ENCODE measurements around the gene ADAMTS17. TPM values are rescaled to one million over a fixed set of nuclear protein-coding genes. Genes with fewer than 3 reads are reported as not detected.

Gene ADAMTS17
- total and polyA plus RNA-seq, 9 of the 15 experiments (the other 6 are each of a cell fraction or from before 2014, with no cell fraction given), result 0.01 to 0.14 (median 0.07) TPM; not detected in 6

- H4K20me1 ChIP-seq (replicated peaks; ENCODE audit: control insufficient read depth, insufficient read depth, low read length), result no peaks in the 10 kb centered on the region
- H3K79me2 ChIP-seq (ENCODE audit: control insufficient read depth, insufficient read depth, low read length), result no peaks in the 10 kb centered on the region
- no peaks in the 10 kb centered on the region for H3K9me1 ChIP-seq (ENCODE audit: control insufficient read depth, insufficient read depth, low read length)
- no TSS peak for BruUV-seq (replicated peaks)
- TF ChIP-seq ZBTB26 (CRISPR knock-in tag; IDR thresholded peaks at IDR 0.05) (no peak), NR2C2 (CRISPR knock-in tag; IDR thresholded peaks at IDR 0.05) (no peak), NR2C2 (tag; IDR thresholded peaks at IDR 0.05) (no peak), ZNF134 (CRISPR knock-in tag; conservative IDR thresholded peaks at IDR 0.05) (no peak), ZNF79 (CRISPR knock-in tag; IDR thresholded peaks at IDR 0.05; ENCODE audit: low read depth) (no peak), ZSCAN32 (CRISPR knock-in tag; IDR thresholded peaks at IDR 0.05) (no peak), ZNF695 (CRISPR knock-in tag; IDR thresholded peaks at IDR 0.05) (no peak)
- TF ChIP-seq, protein P1, sequence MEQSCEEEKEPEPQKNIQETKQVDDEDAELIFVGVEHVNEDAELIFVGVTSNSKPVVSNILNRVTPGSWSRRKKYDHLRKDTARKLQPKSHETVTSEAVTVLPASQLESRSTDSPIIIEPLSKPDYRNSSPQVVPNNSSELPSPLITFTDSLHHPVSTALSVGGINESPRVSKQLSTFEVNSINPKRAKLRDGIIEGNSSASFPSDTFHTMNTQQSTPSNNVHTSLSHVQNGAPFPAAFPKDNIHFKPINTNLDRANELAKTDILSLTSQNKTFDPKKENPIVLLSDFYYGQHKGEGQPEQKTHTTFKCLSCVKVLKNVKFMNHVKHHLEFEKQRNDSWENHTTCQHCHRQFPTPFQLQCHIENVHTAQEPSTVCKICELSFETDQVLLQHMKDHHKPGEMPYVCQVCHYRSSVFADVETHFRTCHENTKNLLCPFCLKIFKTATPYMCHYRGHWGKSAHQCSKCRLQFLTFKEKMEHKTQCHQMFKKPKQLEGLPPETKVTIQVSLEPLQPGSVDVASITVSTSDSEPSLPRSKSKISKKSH (CRISPR knock-in tag; IDR thresholded peaks at IDR 0.05), result no peak
- TF ChIP-seq, protein P2, sequence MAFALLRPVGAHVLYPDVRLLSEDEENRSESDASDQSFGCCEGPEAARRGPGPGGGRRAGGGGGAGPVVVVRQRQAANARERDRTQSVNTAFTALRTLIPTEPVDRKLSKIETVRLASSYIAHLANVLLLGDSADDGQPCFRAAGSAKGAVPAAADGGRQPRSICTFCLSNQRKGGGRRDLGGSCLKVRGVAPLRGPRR (CRISPR knock-in tag; IDR thresholded peaks at IDR 0.05), result no peak
- DNase-seq (ENCODE audit: extremely low read depth in 1 of 4, low spot score in 3 of 4), result no peak
- no peaks in the 10 kb centered on the region; a peak in 1 of 5 replicates for H3K4me1 ChIP-seq (replicated peaks in 1 of 2; ENCODE audit: control insufficient read depth in 2 of 2, insufficient read depth in 2 of 2, low read length in 2 of 2)
- H3K4me2 ChIP-seq (ENCODE audit: insufficient read depth, low read length), result no peak overlapping the region
- H3K9ac ChIP-seq (ENCODE audit: insufficient read depth in 1 of 2, low read depth in 2 of 2, low read length in 2 of 2), result no peak overlapping the region
- H3K27ac ChIP-seq (ENCODE audit: extremely low read depth, low read depth, low read length), result no peak overlapping the region
- no peaks in the 10 kb centered on the region for H3K9me3 ChIP-seq (replicated peaks; ENCODE audit: control insufficient read depth, insufficient read depth, low read depth, low read length)
- FAIRE-seq, result no peak
- no peak for ATAC-seq
- in situ Hi-C loops (cut with MboI) (no loop called here), intact Hi-C loops (cut with micrococcal nuclease) (no loop called here)
- no peak overlapping the region for H3K4me3 ChIP-seq
- 0% methylated on average over 9 of the region's 9 CpGs for whole genome bisulfite sequencing (ENCODE audit: insufficient coverage, low coverage, missing lambda C conversion rate)
- H2AFZ ChIP-seq (ENCODE audit: low read depth, low read length), result no peak overlapping the region
- ChIA-PET CTCF (ENCODE audit: low intra/inter-chr PET ratio) (no interaction called here), POLR2A (interaction anchor here (1.8 kb wide), 1 partner anchor 9 kb away, joined by 4 read pairs; no protein-coding TSS in a partner anchor)
- peaks cover 18 to 60% of the 10 kb centered on the region in 2 experiments; a peak in 4 of 5 replicates for H3K27me3 ChIP-seq (ENCODE audit: control insufficient read depth in 2 of 2, insufficient read depth in 2 of 2, low read length in 2 of 2)
- H3K36me3 ChIP-seq (ENCODE audit: control insufficient read depth, insufficient read depth, low read length), result no peaks in the 10 kb centered on the region
Measured at GRCh38 chr15:100114571-100114970, 227.2 kb downstream of the ADAMTS17 start.
